HFFc6 (cell line): ENCODE measurements around the gene SLC24A4. TPM values are rescaled to one million over a fixed set of nuclear protein-coding genes. Genes with fewer than 3 reads are reported as not detected.

Experiments
- DNase-seq: peaks from one replicate; pipeline ENCODE4 v3.0.0-alpha.2; 2018
- H3K27ac Mint-ChIP-seq: 2 replicates; pipeline ENCODE4 v1.8.0; 2020; ENCODE audit warnings: mild to moderate bottlenecking, mixed read lengths
- H3K27me3 Mint-ChIP-seq: 2 replicates; pipeline ENCODE4 v1.8.0; 2021; ENCODE audit warnings: mild to moderate bottlenecking, moderate library complexity, mixed read lengths; ENCODE audit not compliant: insufficient read depth
- H3K36me3 Mint-ChIP-seq: 2 replicates; pipeline ENCODE4 v1.8.0; 2021; ENCODE audit warnings: low read depth, mixed read lengths
- H3K4me1 Mint-ChIP-seq: 2 replicates; pipeline ENCODE4 v1.8.0; 2020; ENCODE audit warnings: low read depth, mixed read lengths
- H3K4me3 Mint-ChIP-seq: 2 replicates; pipeline ENCODE4 v1.8.0; 2020; ENCODE audit warnings: mild to moderate bottlenecking, moderate library complexity, mixed read lengths
- H3K9me3 Mint-ChIP-seq: 2 replicates; pipeline ENCODE4 v1.8.0; 2020; ENCODE audit warnings: mild to moderate bottlenecking, mixed read lengths
- total RNA-seq, 6 experiments: library from RNA; stranded (reverse); fragmentation: NEBNext Ultra II Directional; extraction: Animal tissue kit (Norgen Biotek cat#: 25700); gene quantifications; 2 replicates in 1 of 6; 3 replicates in 5 of 6; pipeline ENCODE4 v1.2.3, GENCODE V29; 2021
- TF ChIP-seq, protein P1 (sequence below): fragments of 200-600 bp; sonication (generic); IDR thresholded peaks from 2 replicates; pipeline ENCODE4 v1.5.0; 2021; ENCODE audit warnings: antibody characterized with exemption, mild to moderate bottlenecking

Gene SLC24A4
- total RNA-seq, 6 experiments from 2014 or later: not detected

DNA sequence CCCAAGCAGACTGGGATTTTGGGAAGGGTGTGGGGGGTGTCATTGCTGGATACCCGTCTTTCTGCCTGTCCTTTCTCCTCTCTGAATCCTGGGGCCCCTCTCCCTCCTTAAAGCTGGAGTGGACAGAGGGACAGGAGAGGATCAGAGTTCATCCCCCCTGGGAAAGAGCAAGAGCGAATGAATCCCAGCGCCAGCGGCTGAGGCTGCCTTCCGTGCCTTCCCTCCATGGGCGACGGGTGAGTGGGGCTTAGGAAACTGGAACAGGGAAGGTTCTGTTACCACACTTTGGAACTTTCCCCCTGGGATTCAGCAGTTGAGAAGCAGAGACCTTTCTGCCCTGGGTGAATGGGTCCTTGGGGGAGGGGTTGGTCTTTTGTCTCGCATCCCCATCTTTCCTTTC lies 174.4 kb downstream of the SLC24A4 start:
- peaks cover 32% of the 10 kb centered on the region for H3K4me1 Mint-ChIP-seq
- no peaks in the 10 kb centered on the region for H3K36me3 Mint-ChIP-seq
- H3K27ac Mint-ChIP-seq: no peak overlapping the region
- no peaks in the 10 kb centered on the region for H3K9me3 Mint-ChIP-seq
- H3K27me3 Mint-ChIP-seq: peaks cover 5% of the 10 kb centered on the region; the same call in 1 of the 2 replicates
- no peak overlapping the region for H3K4me3 Mint-ChIP-seq
- DNase-seq: no peak
- TF ChIP-seq, protein P1, sequence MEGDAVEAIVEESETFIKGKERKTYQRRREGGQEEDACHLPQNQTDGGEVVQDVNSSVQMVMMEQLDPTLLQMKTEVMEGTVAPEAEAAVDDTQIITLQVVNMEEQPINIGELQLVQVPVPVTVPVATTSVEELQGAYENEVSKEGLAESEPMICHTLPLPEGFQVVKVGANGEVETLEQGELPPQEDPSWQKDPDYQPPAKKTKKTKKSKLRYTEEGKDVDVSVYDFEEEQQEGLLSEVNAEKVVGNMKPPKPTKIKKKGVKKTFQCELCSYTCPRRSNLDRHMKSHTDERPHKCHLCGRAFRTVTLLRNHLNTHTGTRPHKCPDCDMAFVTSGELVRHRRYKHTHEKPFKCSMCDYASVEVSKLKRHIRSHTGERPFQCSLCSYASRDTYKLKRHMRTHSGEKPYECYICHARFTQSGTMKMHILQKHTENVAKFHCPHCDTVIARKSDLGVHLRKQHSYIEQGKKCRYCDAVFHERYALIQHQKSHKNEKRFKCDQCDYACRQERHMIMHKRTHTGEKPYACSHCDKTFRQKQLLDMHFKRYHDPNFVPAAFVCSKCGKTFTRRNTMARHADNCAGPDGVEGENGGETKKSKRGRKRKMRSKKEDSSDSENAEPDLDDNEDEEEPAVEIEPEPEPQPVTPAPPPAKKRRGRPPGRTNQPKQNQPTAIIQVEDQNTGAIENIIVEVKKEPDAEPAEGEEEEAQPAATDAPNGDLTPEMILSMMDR: no peak

DNA sequence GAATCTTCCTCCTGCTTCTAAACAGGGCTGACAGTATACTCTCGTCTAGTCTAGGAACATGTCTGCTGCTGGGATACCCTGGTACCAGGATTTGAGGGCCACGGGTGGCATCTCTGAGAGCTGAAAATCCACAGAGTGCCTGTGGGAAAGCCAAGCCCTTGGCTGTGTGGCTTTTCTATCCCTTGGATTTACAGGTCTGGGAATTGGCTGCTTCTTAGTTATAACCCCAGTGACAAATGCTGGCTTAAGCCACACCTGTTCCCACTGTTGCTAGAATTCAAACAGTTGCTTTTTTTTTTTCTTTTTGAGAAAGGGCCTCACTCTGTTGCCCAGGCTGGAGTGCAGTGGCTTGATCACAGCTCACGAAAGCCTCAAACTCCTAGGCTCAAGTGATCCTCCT lies 176.3 kb downstream of the SLC24A4 start:
- TF ChIP-seq, protein P1: no peak
- no peaks in the 10 kb centered on the region for H3K9me3 Mint-ChIP-seq
- H3K36me3 Mint-ChIP-seq: no peaks in the 10 kb centered on the region
- no peak overlapping the region for H3K4me3 Mint-ChIP-seq
- DNase-seq: no peak
- H3K4me1 Mint-ChIP-seq: peaks cover 49% of the 10 kb centered on the region
- no peak overlapping the region for H3K27ac Mint-ChIP-seq
- H3K27me3 Mint-ChIP-seq: peaks cover 3% of the 10 kb centered on the region; the same call in 1 of the 2 replicates

DNA sequence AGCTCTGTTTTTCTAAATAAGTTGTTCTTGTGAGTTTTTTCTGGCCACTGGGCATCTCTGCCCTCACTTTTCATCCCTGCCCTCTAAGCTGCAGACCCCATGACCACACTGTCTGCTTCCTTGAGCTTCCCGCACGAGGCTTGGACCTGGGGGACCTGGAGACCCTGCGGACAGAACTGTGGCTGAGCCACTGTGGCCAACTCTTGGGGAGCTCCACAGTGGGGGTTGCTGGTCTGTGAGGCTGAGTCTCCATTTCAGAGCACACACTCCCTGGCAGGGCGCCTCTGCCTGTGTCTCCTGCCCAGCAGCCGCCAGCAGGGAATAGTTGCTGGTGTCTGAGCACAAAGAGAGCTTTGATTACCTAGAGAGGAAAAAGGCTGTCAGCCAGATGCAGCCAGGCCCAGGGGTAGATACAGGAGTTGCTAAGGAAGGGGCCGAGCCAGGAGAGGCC lies 177.6 kb downstream of the SLC24A4 start:
- H3K9me3 Mint-ChIP-seq: no peaks in the 10 kb centered on the region
- peaks cover 49% of the 10 kb centered on the region for H3K4me1 Mint-ChIP-seq
- no peaks in the 10 kb centered on the region for H3K36me3 Mint-ChIP-seq
- no peaks in the 10 kb centered on the region; the same call in 1 of the 2 replicates for H3K27me3 Mint-ChIP-seq
- TF ChIP-seq, protein P1: no peak
- DNase-seq: no peak
- H3K4me3 Mint-ChIP-seq: no peak overlapping the region
- H3K27ac Mint-ChIP-seq: no peak overlapping the region

DNA sequence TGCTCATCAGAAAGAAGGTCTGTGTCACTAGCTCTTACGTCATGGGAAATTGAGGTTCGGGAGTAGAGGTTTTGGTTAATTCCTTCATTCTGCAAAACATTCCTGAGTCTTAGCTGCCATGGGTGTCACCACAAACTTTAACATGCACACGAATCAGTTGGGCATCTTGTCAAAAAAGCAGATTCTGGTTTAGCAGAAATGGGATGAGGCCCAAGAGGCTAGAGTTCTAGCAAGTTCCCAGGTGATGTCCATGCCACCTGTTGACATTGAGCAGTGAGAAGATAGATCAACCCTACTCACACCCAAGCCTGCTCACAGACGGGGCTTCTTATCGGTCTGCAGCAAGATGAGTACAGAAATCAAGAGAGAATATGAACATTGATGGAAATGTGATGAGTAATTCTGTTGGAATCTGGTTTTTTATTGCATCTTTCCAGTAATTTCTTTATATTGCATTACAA lies 179.0 kb downstream of the SLC24A4 start:
- Mint-ChIP-seq H3K9me3 (no peaks in the 10 kb centered on the region), H3K4me1 (peaks cover 44% of the 10 kb centered on the region), H3K27me3 (no peaks in the 10 kb centered on the region; the same call in 1 of the 2 replicates), H3K4me3 (no peak overlapping the region), H3K27ac (peak overlapping the region; percentile 65; the same call in 1 of the 2 replicates), H3K36me3 (no peaks in the 10 kb centered on the region)
- DNase-seq: peak; percentile 57
- TF ChIP-seq, protein P1: no peak

DNA sequence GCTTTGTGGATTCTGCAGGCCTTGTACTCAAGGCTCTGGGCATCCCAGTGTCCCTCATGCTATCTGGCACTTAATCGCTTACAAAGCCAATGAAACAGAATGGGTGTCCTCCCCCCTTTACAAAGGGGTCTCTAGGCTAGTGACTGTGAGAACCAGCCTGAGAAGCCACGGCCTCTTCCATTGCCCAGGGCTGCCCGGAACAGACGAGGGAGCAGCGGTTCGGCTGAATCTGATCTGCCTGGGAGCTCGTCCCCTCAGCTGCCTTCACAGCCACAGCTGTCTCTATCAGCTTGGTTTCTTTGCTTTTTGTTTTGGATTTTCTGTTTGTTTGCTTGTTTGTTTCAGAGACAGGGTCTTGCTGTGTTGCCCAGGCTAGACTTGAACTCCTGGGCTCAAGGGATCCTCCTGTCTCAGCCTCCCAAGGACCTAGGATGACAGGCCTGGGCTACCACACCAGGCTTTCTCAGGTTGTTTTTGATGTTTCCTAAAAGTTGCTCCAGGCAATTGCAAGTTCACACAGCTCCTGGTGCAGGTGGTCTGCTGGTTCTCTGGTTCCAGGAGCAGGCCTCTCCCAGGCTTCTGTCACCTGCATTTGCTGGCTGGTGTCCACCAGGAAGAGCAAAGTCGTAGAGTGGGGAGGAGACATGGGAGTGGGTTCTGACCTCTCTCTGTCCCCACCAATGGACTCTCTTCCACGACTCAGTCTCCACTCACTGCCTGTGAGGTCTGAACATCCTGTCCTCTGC lies 179.7 kb downstream of the SLC24A4 start:
- Mint-ChIP-seq H3K9me3 (no peaks in the 10 kb centered on the region), H3K36me3 (no peaks in the 10 kb centered on the region), H3K4me1 (peaks cover 44% of the 10 kb centered on the region), H3K4me3 (no peak overlapping the region), H3K27me3 (no peaks in the 10 kb centered on the region), H3K27ac (peak overlapping the region; percentile 96)
- TF ChIP-seq, protein P1: no peak
- DNase-seq: no peak
